Esophagus muscularis mucosa (tissue), 4 donors: ENCODE results near the gene SDHAF1. TPM values are rescaled to one million over a fixed set of nuclear protein-coding genes. Genes with fewer than 3 reads are reported as not detected.
A peak's percentile ranks its signal among the peaks of the same experiment; 100 is the strongest.
"Not testable (repeated sequence)": the region's sequence is repeated elsewhere in the genome, so short reads cannot be mapped to it uniquely, and the experiment has no call there.

Source experiments
- DNase-seq: peaks from one replicate; pipeline ENCODE4 v3.0.0-alpha.2; 2017; ENCODE audit errors: extremely low spot score
- H3K27ac ChIP-seq, 4 donors: fragments of 200-600 bp; sonication (generic); replicated peaks in 1 of 4; 1 replicate in 3 of 4; 2 replicates in 1 of 4; pipeline ENCODE4 v1.5.1; 2016 to 2019; ENCODE audit warnings: mild to moderate bottlenecking in 1 of 4
- H3K27me3 ChIP-seq, 4 donors: fragments of 200-600 bp; sonication (generic); one replicate each; pipeline versions ENCODE4 v1.5.1 to v1.6.0; 2016 to 2019
- H3K36me3 ChIP-seq, 4 donors: fragments of 200-600 bp; sonication (generic); one replicate each; pipeline ENCODE4 v1.5.1; 2016 to 2019
- H3K4me1 ChIP-seq, 4 donors: fragments of 200-600 bp; sonication (generic); one replicate each; pipeline ENCODE4 v1.5.1; 2016 to 2019
- H3K4me3 ChIP-seq, 4 donors: fragments of 200-600 bp; sonication (generic); 1 replicate in 2 of 4; 2 replicates in 2 of 4; pipeline ENCODE4 v1.5.1; 2016 to 2019; ENCODE audit warnings: mild to moderate bottlenecking in 4 of 4, moderate library complexity in 1 of 4
- H3K9me3 ChIP-seq, 4 donors: fragments of 200-600 bp; sonication (generic); 1 replicate in 3 of 4; 2 replicates in 1 of 4; pipeline ENCODE4 v1.5.1; 2016 to 2019
- CTCF ChIP-seq, 3 experiments: fragments of 200-600 bp in 2 of 3; fragments of 450-650 bp in 1 of 3; sonication (generic) in 2 of 3; IDR thresholded peaks; one replicate each; pipeline ENCODE4 v1.5.1; 2017 to 2019; ENCODE audit warnings: antibody characterized with exemption in 3 of 3, mild to moderate bottlenecking in 2 of 3, moderate library complexity in 1 of 3
- EP300 ChIP-seq: sonication (generic); formaldehyde crosslinking; IDR thresholded peaks from one replicate; pipeline ENCODE4 v1.6.1; 2017; ENCODE audit warnings: antibody characterized with exemption
- POLR2A ChIP-seq: fragments of 450-650 bp; IDR thresholded peaks from one replicate; pipeline ENCODE4 v1.6.1; 2017; ENCODE audit warnings: antibody characterized with exemption, moderate library complexity, mild to moderate bottlenecking, low read depth
- POLR2AphosphoS5 ChIP-seq, 2 donors: sonication (generic); formaldehyde crosslinking; IDR thresholded peaks; one replicate each; pipeline ENCODE4 v1.6.1; 2017; ENCODE audit warnings: antibody characterized with exemption in 2 of 2
- WGBS: methylation state at CpG from one replicate; pipeline ENCODE4 v1.1.5; 2018; 5-methylcytosine and 5-hydroxymethylcytosine counted together
- intact Hi-C: fragments of 100-400 bp; cut with DNase I; formaldehyde crosslinking; loops from one replicate; pipeline ENCODE4 v1.15.1; 2023
- total RNA-seq, 4 donors: library from RNA; depleted of rRNA; stranded (reverse); fragments of >200 nt; gene quantifications; one replicate each; pipeline versions ENCODE4 v1.1.0 to v1.2.1, GENCODE V29; 2016

Gene SDHAF1
- total RNA-seq, 4 donors from 2014 or later, result 44.0 to 60.3 (median 50.2) TPM

GRCh38 chr19:36030264-36031148, 35.5 kb downstream of the SDHAF1 start:
- H3K9me3 ChIP-seq, result no peaks in the 10 kb centered on the region
- no peak overlapping the region for H3K4me3 ChIP-seq
- intact Hi-C loops, result no loop called here
- DNase-seq, result no peak
- no peaks in the 10 kb centered on the region for H3K27me3 ChIP-seq
- peaks cover 13 to 34% (median 22%) of the 10 kb centered on the region in 4 donors for H3K4me1 ChIP-seq
- H3K27ac ChIP-seq, result peak overlapping the region in 1 of 4 donors; percentile 21
- WGBS, result 87% methylated on average over 7 of the region's 8 CpGs
- TF ChIP-seq CTCF (IDR thresholded peaks at IDR 0.05), result peak in 1 of 3 experiments; percentile 16
- no peak for TF ChIP-seq EP300
- TF ChIP-seq POLR2AphosphoS5 (IDR thresholded peaks at IDR 0.05), result no peak
- H3K36me3 ChIP-seq, result peaks cover 0 to 41% (median 24%) of the 10 kb centered on the region in 4 donors

- DNase-seq, result no peak
- Histone ChIP-seq H3K4me1 (peaks cover 13 to 34% (median 22%) of the 10 kb centered on the region in 4 donors), H3K27me3 (no peaks in the 10 kb centered on the region), H3K27ac (peak overlapping the region in 1 of 4 donors; percentile 85), H3K9me3 (no peaks in the 10 kb centered on the region), H3K4me3 (no peak overlapping the region), H3K36me3 (peaks cover 0 to 38% (median 21%) of the 10 kb centered on the region in 4 donors)
- intact Hi-C loops, result no loop called here
- no peak for TF ChIP-seq POLR2A
- TF ChIP-seq CTCF (IDR thresholded peaks at IDR 0.05), result no peak
- no peak for TF ChIP-seq EP300
- no peak for TF ChIP-seq POLR2AphosphoS5 (IDR thresholded peaks at IDR 0.05)
- WGBS, result 92% methylated on average over 6 of the region's 6 CpGs
Measured at GRCh38 chr19:36031308-36031707, 36.3 kb downstream of the SDHAF1 start.

- peaks cover 0 to 29% (median 12%) of the 10 kb centered on the region in 4 donors for H3K36me3 ChIP-seq
- intact Hi-C loops, result no loop called here
- H3K4me3 ChIP-seq, result peak within 1 kb of the TSS; percentile 71 to 84 (median 78)
- H3K27me3 ChIP-seq, result no peaks in the 10 kb centered on the region
- peak within 1 kb of the TSS; percentile 80 to 87 (median 83) for H3K27ac ChIP-seq
- no peak for DNase-seq
- peaks cover 13 to 34% (median 22%) of the 10 kb centered on the region in 4 donors for H3K4me1 ChIP-seq
- H3K9me3 ChIP-seq, result no peaks in the 10 kb centered on the region
- under 1% methylated on average over 20 of the region's 51 CpGs for WGBS
- TF ChIP-seq POLR2AphosphoS5 (IDR thresholded peaks at IDR 0.05) (peak; percentile 63 to 76), EP300 (no peak), CTCF (IDR thresholded peaks at IDR 0.05) (peak in 1 of 3 experiments; percentile 15)
Measured at GRCh38 chr19:36032251-36033104, 37.5 kb downstream of the SDHAF1 start, which contains the start of gene CLIP3. TSS of gene CLIP3 (minus strand) at chr19:36032873. CDS start at chr19:36032357, 516 bp downstream.

- TF ChIP-seq CTCF (IDR thresholded peaks at IDR 0.05) (no peak), EP300 (no peak), POLR2A (no peak), POLR2AphosphoS5 (IDR thresholded peaks at IDR 0.05) (no peak)
- 88% methylated on average over 6 of the region's 6 CpGs for WGBS
- H3K36me3 ChIP-seq, result peaks cover 14 to 33% (median 21%) of the 10 kb centered on the region in 4 donors
- no peak overlapping the region for H3K4me3 ChIP-seq
- DNase-seq, result no peak
- H3K4me1 ChIP-seq, result peaks cover 0 to 49% (median 43%) of the 10 kb centered on the region in 4 donors
- H3K27ac ChIP-seq, result peak overlapping the region in 1 of 4 donors; percentile 76
- no peaks in the 10 kb centered on the region for H3K9me3 ChIP-seq
- H3K27me3 ChIP-seq, result no peaks in the 10 kb centered on the region
- intact Hi-C loops, result no loop called here
Measured at GRCh38 chr19:36040495-36040894, 45.5 kb downstream of the SDHAF1 start.

- H3K27me3 ChIP-seq, intact Hi-C loops, H3K4me3 ChIP-seq, H3K9me3 ChIP-seq, DNase-seq: not testable (repeated sequence)
- Histone ChIP-seq H3K27ac (peak overlapping the region; percentile 71 to 79 (median 76)), H3K36me3 (peaks cover 14 to 28% (median 21%) of the 10 kb centered on the region in 4 donors), H3K4me1 (peaks cover 0 to 55% (median 49%) of the 10 kb centered on the region in 4 donors)
- WGBS, result 85% methylated on average over 6 of the region's 6 CpGs
Measured at GRCh38 chr19:36041092-36041491, 46.1 kb downstream of the SDHAF1 start.
